ENCODE results near the gene FOXI1.

The FOXI1 gene

GRCh38 chr5:170105642-170106611 lies at the start of gene FOXI1:
TSS of gene FOXI1 (plus strand) at chr5:170105897. CDS start at chr5:170105958, 61 bp downstream.
- no peak for DNase-seq

GRCh38 chr5:170056561-170057267 lies 49.0 kb upstream of the FOXI1 start:
- DNase-seq: no peak

GRCh38 chr5:170057311-170057710 lies 48.4 kb upstream of the FOXI1 start:
- no peak for DNase-seq

GRCh38 chr5:170059221-170059620 lies 46.5 kb upstream of the FOXI1 start:
- no peak for DNase-seq

- DNase-seq: no peak
Observed at GRCh38 chr5:170067152-170067551, 38.5 kb upstream of the FOXI1 start.

GRCh38 chr5:170067574-170068170 lies 38.0 kb upstream of the FOXI1 start:
- DNase-seq: no peak

GRCh38 chr5:170069512-170069911 lies 36.2 kb upstream of the FOXI1 start:
- DNase-seq: no peak

- DNase-seq: no peak
Observed at GRCh38 chr5:170070556-170071412, 34.9 kb upstream of the FOXI1 start.

- no peak for DNase-seq
Observed at GRCh38 chr5:170071748-170072147, 33.9 kb upstream of the FOXI1 start.

- no peak for DNase-seq
Observed at GRCh38 chr5:170075696-170076095, 30.0 kb upstream of the FOXI1 start.

- no peak for DNase-seq
Observed at GRCh38 chr5:170076211-170076610, 29.5 kb upstream of the FOXI1 start.

- no peak for DNase-seq
Observed at GRCh38 chr5:170076739-170077138, 29.0 kb upstream of the FOXI1 start.

GRCh38 chr5:170077526-170077925 lies 28.2 kb upstream of the FOXI1 start:
- DNase-seq: no peak

GRCh38 chr5:170078458-170078857 lies 27.2 kb upstream of the FOXI1 start:
- DNase-seq: no peak

- DNase-seq: no peak
Observed at GRCh38 chr5:170078931-170079330, 26.8 kb upstream of the FOXI1 start.

GRCh38 chr5:170080217-170080616 lies 25.5 kb upstream of the FOXI1 start:
- DNase-seq: no peak

GRCh38 chr5:170080786-170081445 lies 24.8 kb upstream of the FOXI1 start:
- DNase-seq: no peak

- no peak for DNase-seq
Observed at GRCh38 chr5:170081616-170082015, 24.1 kb upstream of the FOXI1 start.

- no peak for DNase-seq
Observed at GRCh38 chr5:170082701-170083100, 23.0 kb upstream of the FOXI1 start.

GRCh38 chr5:170087168-170087817 lies 18.4 kb upstream of the FOXI1 start:
- DNase-seq: no peak

- no peak for DNase-seq
Observed at GRCh38 chr5:170092455-170093101, 13.1 kb upstream of the FOXI1 start.

Data from stimulated activated naive CD4-positive, alpha-beta T cell treated with Interleukin-2 at 50 U/mL for 16 hours (primary cell).